Osteoblast (primary cell): Measurements from ENCODE around the gene HPCAL1. TPM values are rescaled to one million over a fixed set of nuclear protein-coding genes. Genes with fewer than 3 reads are reported as not detected.

Source experiments
- DNase-seq: peaks from one replicate; pipeline ENCODE4 v3.0.0; 2011; ENCODE audit warnings: low spot score, mixed read lengths; ENCODE audit not compliant: insufficient read length; ENCODE audit errors: missing footprints
- H2AFZ ChIP-seq: 2 replicates; pipeline ENCODE4 v1.6.0; 2011; ENCODE audit warnings: mild to moderate bottlenecking, low read length
- H3K27ac ChIP-seq: 2 replicates; pipeline ENCODE4 v1.5.1; 2011; ENCODE audit warnings: mild to moderate bottlenecking, low read depth, low read length, moderate library complexity
- H3K27me3 ChIP-seq: 2 replicates; pipeline ENCODE4 v1.6.0; 2012; ENCODE audit warnings: mild to moderate bottlenecking, control low read depth, inconsistent platforms, low read length, moderate library complexity; ENCODE audit not compliant: insufficient read depth
- H3K36me3 ChIP-seq: 2 replicates; pipeline ENCODE4 v1.5.1; 2011; ENCODE audit warnings: mild to moderate bottlenecking, low read length, control low read depth, moderate library complexity; ENCODE audit not compliant: insufficient read depth
- H3K4me1 ChIP-seq: 2 replicates; pipeline ENCODE4 v1.5.1; 2011; ENCODE audit warnings: mild to moderate bottlenecking, low read length, control low read depth, moderate library complexity; ENCODE audit not compliant: insufficient read depth
- H3K4me2 ChIP-seq: 2 replicates; pipeline ENCODE4 v1.6.0; 2011; ENCODE audit warnings: mild to moderate bottlenecking, low read length; ENCODE audit not compliant: insufficient read depth
- H3K4me3 ChIP-seq: fragments of 200-600 bp; sonication (generic); 3 replicates; pipeline ENCODE4 v1.5.1; 2012; ENCODE audit warnings: mild to moderate bottlenecking, low read length, inconsistent platforms; ENCODE audit not compliant: insufficient read depth
- H3K79me2 ChIP-seq: 2 replicates; pipeline ENCODE4 v1.6.0; 2012; ENCODE audit warnings: mild to moderate bottlenecking, low read length, control low read depth, inconsistent platforms; ENCODE audit not compliant: insufficient read depth
- H3K9me3 ChIP-seq: 2 replicates; pipeline ENCODE4 v1.5.1; 2011; ENCODE audit warnings: low read depth, low read length, control low read depth
- H4K20me1 ChIP-seq: 2 replicates; pipeline ENCODE4 v1.6.0; 2012; ENCODE audit warnings: mild to moderate bottlenecking, low read length, control low read depth; ENCODE audit not compliant: insufficient read depth
- CTCF ChIP-seq: IDR thresholded peaks from 2 replicates; pipeline ENCODE4 v1.5.1; 2011; ENCODE audit warnings: mild to moderate bottlenecking, low read depth, low read length, moderate library complexity; ENCODE audit errors: extremely low read depth
- total RNA-seq: library from RNA; depleted of rRNA; stranded (reverse); fragments of >200 nt; gene quantifications from 2 replicates; pipeline ENCODE4 v1.2.3, GENCODE V29; 2012

The HPCAL1 gene
- total RNA-seq, 1 donor, result 57.2 TPM

- DNase-seq, result peak; percentile 87
- H3K9me3 ChIP-seq, result no peaks in the 10 kb centered on the region
- H3K27ac ChIP-seq, result peak overlapping the region; percentile 73
- peak overlapping the region; percentile 13 for H3K4me3 ChIP-seq
- no peaks in the 10 kb centered on the region for H3K27me3 ChIP-seq
- peaks cover 66% of the 10 kb centered on the region for H3K4me1 ChIP-seq
- no peaks in the 10 kb centered on the region for H3K36me3 ChIP-seq
- no peak overlapping the region for H2AFZ ChIP-seq
- TF ChIP-seq CTCF, result no peak
- peak overlapping the region; percentile 62 for H3K4me2 ChIP-seq
- peaks cover 52% of the 10 kb centered on the region for H3K79me2 ChIP-seq
- H4K20me1 ChIP-seq, result peaks cover 12% of the 10 kb centered on the region
Measured at GRCh38 chr2:10404324-10405143, 101.8 kb downstream of the HPCAL1 start.

GRCh38 chr2:10405448-10405847, 102.7 kb downstream of the HPCAL1 start:
- Histone ChIP-seq H3K4me2 (peak overlapping the region; percentile 62), H3K9me3 (no peaks in the 10 kb centered on the region), H4K20me1 (peaks cover 14% of the 10 kb centered on the region), H3K27ac (peak overlapping the region; percentile 73), H3K4me1 (peaks cover 66% of the 10 kb centered on the region), H3K4me3 (peak overlapping the region; percentile 13), H3K27me3 (no peaks in the 10 kb centered on the region), H2AFZ (no peak overlapping the region), H3K36me3 (no peaks in the 10 kb centered on the region), H3K79me2 (peaks cover 47% of the 10 kb centered on the region)
- no peak for TF ChIP-seq CTCF
- peak; percentile 99 for DNase-seq

GRCh38 chr2:10406016-10406415, 103.3 kb downstream of the HPCAL1 start:
- no peak overlapping the region for H3K4me3 ChIP-seq
- TF ChIP-seq CTCF, result no peak
- peaks cover 43% of the 10 kb centered on the region for H3K79me2 ChIP-seq
- H3K4me1 ChIP-seq, result peaks cover 66% of the 10 kb centered on the region
- no peaks in the 10 kb centered on the region for H3K27me3 ChIP-seq
- no peaks in the 10 kb centered on the region for H3K9me3 ChIP-seq
- no peak for DNase-seq
- peaks cover 10% of the 10 kb centered on the region for H4K20me1 ChIP-seq
- H3K27ac ChIP-seq, result peak overlapping the region; percentile 73
- H2AFZ ChIP-seq, result no peak overlapping the region
- H3K4me2 ChIP-seq, result peak overlapping the region; percentile 59
- no peaks in the 10 kb centered on the region for H3K36me3 ChIP-seq

- peaks cover 38% of the 10 kb centered on the region for H3K79me2 ChIP-seq
- DNase-seq, result no peak
- TF ChIP-seq CTCF, result no peak
- H3K36me3 ChIP-seq, result no peaks in the 10 kb centered on the region
- no peak overlapping the region for H3K4me3 ChIP-seq
- peaks cover 66% of the 10 kb centered on the region for H3K4me1 ChIP-seq
- peaks cover 10% of the 10 kb centered on the region for H4K20me1 ChIP-seq
- peak overlapping the region; percentile 73 for H3K27ac ChIP-seq
- H3K27me3 ChIP-seq, result no peaks in the 10 kb centered on the region
- H3K4me2 ChIP-seq, result no peak overlapping the region
- H2AFZ ChIP-seq, result no peak overlapping the region
- H3K9me3 ChIP-seq, result no peaks in the 10 kb centered on the region
Measured at GRCh38 chr2:10406491-10407188, 103.9 kb downstream of the HPCAL1 start.
